ENCODE results near the gene VAT1.
"Not testable (repeated sequence)": the region's sequence is repeated elsewhere in the genome, so short reads cannot be mapped to it uniquely, and the experiment has no call there.

Gene VAT1

GRCh38 chr17:43010667-43011308 lies 11.4 kb downstream of the VAT1 start:
- Histone ChIP-seq H3K27me3 (ENCODE audit: low read depth) (no peaks in the 10 kb centered on the region), H3K9me3 (no peaks in the 10 kb centered on the region), H3K4me1 (peaks cover 6% of the 10 kb centered on the region; the same call in 1 of the 2 replicates), H3K4me3 (no peak overlapping the region), H3K36me3 (replicated peaks) (peaks cover 9% of the 10 kb centered on the region)
- in situ Hi-C loops (cut with MboI; ENCODE audit: low sequenced_read_pairs): no loop called here
- no peak for DNase-seq (ENCODE audit: low spot score in 2 of 2)

- in situ Hi-C loops (cut with MboI; ENCODE audit: low sequenced_read_pairs): no loop called here
- peak; percentile 59 to 84 for DNase-seq (ENCODE audit: low spot score in 2 of 2)
- H3K4me3 ChIP-seq: peak within 1 kb of the TSS; percentile 31
- H3K36me3 ChIP-seq (replicated peaks): peaks cover 34% of the 10 kb centered on the region
- H3K27me3 ChIP-seq (ENCODE audit: low read depth): no peaks in the 10 kb centered on the region
- no peaks in the 10 kb centered on the region for H3K9me3 ChIP-seq
- peaks cover 6% of the 10 kb centered on the region; the same call in 1 of the 2 replicates for H3K4me1 ChIP-seq
Observed at GRCh38 chr17:43006639-43007551, 15.3 kb downstream of the VAT1 start, which contains the start of gene IFI35. IFI35 (plus strand) TSS chr17:43006784; CDS start chr17:43006948, 164 bp downstream.

DNA sequence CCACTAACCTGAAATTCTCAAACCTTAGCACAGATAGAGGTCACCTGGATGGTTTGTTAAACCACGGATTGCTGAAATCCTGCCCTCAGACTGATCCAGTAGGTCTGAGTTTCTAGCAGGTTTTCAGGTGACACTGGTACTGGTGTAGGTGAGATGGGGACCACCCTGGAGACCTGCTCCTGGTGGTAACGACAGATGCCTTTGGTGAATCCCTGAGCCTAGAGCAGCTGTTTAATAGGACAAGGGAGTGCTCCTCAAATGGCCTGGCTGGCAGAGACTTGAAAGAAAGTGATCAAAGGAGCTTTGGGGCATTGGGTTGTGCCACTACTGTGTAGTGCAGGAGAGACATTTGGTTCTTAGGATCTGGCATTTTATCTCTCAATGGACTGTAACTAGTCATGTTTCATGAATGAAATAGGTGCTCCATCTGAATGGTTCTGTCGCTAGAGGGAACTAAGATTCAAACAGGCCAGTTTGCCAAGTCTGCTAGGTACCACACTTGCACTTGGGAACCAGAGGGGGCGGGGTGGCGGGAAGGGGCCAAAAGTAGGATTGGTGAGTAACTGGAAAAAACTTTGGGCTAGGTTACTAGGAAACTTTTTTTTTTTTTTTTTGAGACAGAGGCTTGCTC lies 18.5 kb downstream of the VAT1 start:
- DNase-seq (ENCODE audit: low spot score in 2 of 2): peak in 1 of 2 experiments; percentile 46
- H3K9me3 ChIP-seq: no peaks in the 10 kb centered on the region
- peaks cover 66% of the 10 kb centered on the region for H3K36me3 ChIP-seq (replicated peaks)
- no peak overlapping the region for H3K4me3 ChIP-seq
- in situ Hi-C loops (cut with MboI; ENCODE audit: low sequenced_read_pairs): no loop called here
- H3K4me1 ChIP-seq: peaks cover 12% of the 10 kb centered on the region; the same call in 1 of the 2 replicates
- no peaks in the 10 kb centered on the region for H3K27me3 ChIP-seq (ENCODE audit: low read depth)

DNA sequence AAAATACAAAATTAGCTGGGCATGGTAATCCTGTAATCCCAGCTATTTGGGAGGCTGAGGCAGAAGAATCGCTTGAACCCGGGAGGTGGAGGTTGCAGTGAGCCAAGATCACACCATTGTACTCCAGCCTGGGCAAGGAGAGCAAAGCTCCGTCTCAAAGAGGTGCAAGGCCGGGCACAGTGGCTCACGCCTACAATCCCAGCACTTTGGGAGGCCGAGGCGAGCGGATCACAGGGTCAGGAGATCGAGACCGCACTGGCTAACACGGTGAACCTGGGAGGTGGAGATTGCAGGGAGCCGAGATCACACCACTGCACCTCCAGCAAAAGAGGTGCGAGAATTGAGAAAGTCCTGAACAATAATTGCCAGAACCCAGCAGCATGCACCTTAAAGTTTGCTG lies 21.3 kb downstream of the VAT1 start:
- peaks cover 65% of the 10 kb centered on the region for H3K36me3 ChIP-seq (replicated peaks)
- in situ Hi-C loops (cut with MboI; ENCODE audit: low sequenced_read_pairs): not testable (repeated sequence)

DNA sequence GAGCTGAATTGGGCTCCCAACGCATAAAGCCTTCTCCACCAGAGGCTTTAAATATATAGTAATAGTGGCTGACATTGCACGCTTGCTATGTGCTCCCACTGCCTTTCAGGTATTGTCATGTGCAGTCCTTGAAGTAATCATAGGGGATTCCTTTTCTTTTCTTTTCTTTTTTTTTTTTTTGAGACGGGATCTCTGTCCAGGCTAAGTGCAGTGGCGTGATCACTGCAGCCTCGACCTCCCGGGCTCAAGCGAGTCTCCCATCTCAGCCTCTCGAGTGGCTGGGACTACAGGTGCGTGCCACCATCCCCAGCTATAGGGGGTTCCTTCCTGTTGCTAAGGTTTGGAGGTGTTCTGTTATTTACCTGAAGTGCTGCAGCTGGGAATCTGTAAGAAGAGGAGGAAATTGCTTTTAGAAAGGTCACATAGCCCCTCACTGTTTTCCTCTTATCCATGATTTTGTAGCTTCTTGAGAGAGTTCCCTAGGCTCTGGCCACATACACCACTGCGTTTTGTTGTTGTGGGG lies 23.1 kb downstream of the VAT1 start:
- Histone ChIP-seq H3K4me1 (peaks cover 13% of the 10 kb centered on the region), H3K9me3 (no peaks in the 10 kb centered on the region), H3K36me3 (replicated peaks) (peaks cover 55% of the 10 kb centered on the region), H3K27me3 (ENCODE audit: low read depth) (no peaks in the 10 kb centered on the region), H3K4me3 (peak overlapping the region; percentile 82)
- in situ Hi-C loops (cut with MboI; ENCODE audit: low sequenced_read_pairs): no loop called here
- DNase-seq (ENCODE audit: low spot score in 2 of 2): no peak

More for the DNA sequence above, 21.3 kb downstream of the VAT1 start:
- H3K4me3 ChIP-seq; H3K9me3 ChIP-seq; H3K27me3 ChIP-seq (ENCODE audit: low read depth); DNase-seq (ENCODE audit: low spot score in 2 of 2): not testable (repeated sequence)
- peaks cover 13% of the 10 kb centered on the region for H3K4me1 ChIP-seq

- Histone ChIP-seq H3K4me1 (peaks cover 13% of the 10 kb centered on the region), H3K27me3 (ENCODE audit: low read depth) (no peaks in the 10 kb centered on the region), H3K36me3 (replicated peaks) (peaks cover 48% of the 10 kb centered on the region), H3K9me3 (no peaks in the 10 kb centered on the region), H3K4me3 (peak within 1 kb of the TSS; percentile 82)
- peak; percentile 97 to 100 for DNase-seq (ENCODE audit: low spot score in 2 of 2)
- in situ Hi-C loops (cut with MboI; ENCODE audit: low sequenced_read_pairs): no loop called here
Observed at GRCh38 chr17:42997984-42998938, 23.9 kb downstream of the VAT1 start, which contains the start of gene RPL27. RPL27 (plus strand) TSS chr17:42998419; CDS start chr17:42998751, 332 bp downstream.

DNA sequence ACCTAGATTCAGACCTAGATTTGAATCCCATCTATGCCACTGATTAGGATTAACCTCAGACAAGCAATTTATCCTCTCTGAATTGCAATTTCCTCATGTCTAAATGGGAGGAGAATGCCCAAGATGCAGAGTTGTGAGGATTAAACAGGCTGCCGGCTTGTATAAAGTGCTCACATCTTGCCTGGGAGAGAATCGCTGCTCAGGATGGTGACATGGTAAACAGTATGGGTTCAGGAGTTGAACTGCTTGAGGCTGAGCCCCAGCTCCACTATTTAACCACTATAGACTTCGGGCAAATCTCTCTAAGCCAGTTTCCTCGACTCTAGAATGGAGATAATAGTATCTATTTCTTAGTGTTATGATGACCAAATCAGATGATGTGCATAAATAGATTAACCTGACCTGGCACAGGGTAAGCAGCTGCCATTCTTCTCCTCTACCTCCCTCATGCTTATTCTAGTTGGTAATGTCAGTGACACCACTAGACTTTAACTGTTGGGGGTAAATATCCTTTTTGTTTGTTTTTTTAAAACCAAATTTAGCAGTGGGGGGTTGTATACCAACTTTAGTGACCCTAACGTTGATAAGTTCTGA lies 24.7 kb downstream of the VAT1 start:
- Histone ChIP-seq H3K9me3 (no peaks in the 10 kb centered on the region), H3K36me3 (replicated peaks) (peaks cover 43% of the 10 kb centered on the region), H3K4me1 (peaks cover 13% of the 10 kb centered on the region), H3K4me3 (peak overlapping the region; percentile 14), H3K27me3 (ENCODE audit: low read depth) (no peaks in the 10 kb centered on the region)
- in situ Hi-C loops (cut with MboI; ENCODE audit: low sequenced_read_pairs): no loop called here
- DNase-seq (ENCODE audit: low spot score in 2 of 2): no peak

GRCh38 chr17:42993913-42994312 lies 28.3 kb downstream of the VAT1 start:
- in situ Hi-C loops (cut with MboI; ENCODE audit: low sequenced_read_pairs): not testable (repeated sequence)

GRCh38 chr17:42992872-42993271 lies 29.3 kb downstream of the VAT1 start:
- no peak for DNase-seq (ENCODE audit: low spot score in 2 of 2)
- Histone ChIP-seq H3K36me3 (replicated peaks) (peaks cover 34% of the 10 kb centered on the region), H3K4me1 (peaks cover 7% of the 10 kb centered on the region; the same call in 1 of the 2 replicates), H3K27me3 (ENCODE audit: low read depth) (no peaks in the 10 kb centered on the region), H3K9me3 (no peaks in the 10 kb centered on the region), H3K4me3 (no peak overlapping the region)
- in situ Hi-C loops (cut with MboI; ENCODE audit: low sequenced_read_pairs): no loop called here

More at GRCh38 chr17:42993913-42994312, 28.3 kb downstream of the VAT1 start:
- not testable (repeated sequence) for DNase-seq (ENCODE audit: low spot score in 2 of 2); H3K27me3 ChIP-seq (ENCODE audit: low read depth); H3K9me3 ChIP-seq; H3K4me1 ChIP-seq; H3K4me3 ChIP-seq
- peaks cover 32% of the 10 kb centered on the region for H3K36me3 ChIP-seq (replicated peaks)

DNA sequence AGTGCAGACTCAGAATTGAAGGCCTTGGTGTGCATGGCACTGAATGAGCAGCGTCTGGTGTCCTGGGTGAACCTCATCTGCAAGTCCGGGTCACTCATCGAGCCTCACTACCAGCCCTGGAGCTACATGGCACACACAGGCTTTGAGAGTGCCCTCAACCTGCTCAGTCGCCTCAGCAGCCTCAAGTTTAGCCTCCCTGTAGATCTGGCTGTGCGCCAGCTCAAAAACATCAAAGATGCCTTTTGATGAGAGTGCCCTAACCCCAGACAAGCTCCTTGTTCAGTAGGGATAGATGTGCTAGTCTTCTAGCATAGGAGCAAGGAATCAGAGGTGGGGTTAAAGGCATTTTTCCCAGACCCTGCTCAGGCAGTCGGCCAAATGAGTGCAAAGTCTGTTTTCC lies 30.7 kb downstream of the VAT1 start:
- in situ Hi-C loops (cut with MboI; ENCODE audit: low sequenced_read_pairs): no loop called here
- no peaks in the 10 kb centered on the region for H3K4me1 ChIP-seq
- no peak overlapping the region for H3K4me3 ChIP-seq
- H3K27me3 ChIP-seq (ENCODE audit: low read depth): no peaks in the 10 kb centered on the region
- DNase-seq (ENCODE audit: low spot score in 2 of 2): no peak
- H3K36me3 ChIP-seq (replicated peaks): peaks cover 42% of the 10 kb centered on the region
- no peaks in the 10 kb centered on the region for H3K9me3 ChIP-seq

DNA sequence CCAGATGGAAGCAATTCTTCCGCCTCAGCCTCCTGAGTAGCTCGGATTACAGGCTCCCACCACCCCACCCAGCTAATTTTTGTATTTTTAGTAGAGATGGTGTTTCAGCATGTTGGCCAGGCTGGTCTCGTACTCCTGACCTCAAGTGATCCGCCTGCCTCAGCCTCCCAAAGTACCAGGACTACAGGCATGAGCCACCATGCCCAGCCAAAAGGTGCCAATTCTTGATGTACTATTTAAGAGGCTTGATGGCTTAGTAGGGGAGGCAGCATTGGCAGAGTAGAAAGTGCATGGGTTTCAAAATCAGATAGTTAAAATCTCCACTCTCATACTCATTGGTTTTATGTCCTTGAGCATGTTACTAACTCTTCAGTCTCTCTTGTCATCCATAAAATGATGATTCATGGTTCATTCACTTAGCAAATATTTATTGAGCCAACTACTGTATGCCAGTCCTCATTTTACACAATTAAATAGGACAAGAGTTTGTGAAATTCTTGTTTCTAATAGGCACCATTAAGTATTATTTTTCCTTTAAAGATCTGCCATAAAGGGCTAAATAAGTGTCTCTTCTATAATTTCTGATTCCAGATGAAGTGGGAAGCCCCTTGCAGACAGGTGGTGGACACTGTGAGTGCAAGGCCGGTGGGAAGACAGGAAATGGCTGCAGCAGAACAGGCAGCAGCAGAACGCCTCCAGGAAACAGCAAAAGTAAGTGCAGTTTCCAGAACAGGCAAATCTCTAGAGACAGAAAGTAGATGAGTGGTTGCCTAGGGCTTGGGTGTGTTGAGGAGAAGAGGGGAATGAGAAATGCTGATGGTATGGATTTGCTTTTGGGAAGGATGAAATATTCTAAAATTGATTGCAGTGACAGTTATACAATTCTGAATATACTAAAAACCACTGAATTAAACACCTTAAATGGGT lies 32.2 kb downstream of the VAT1 start:
- H3K9me3 ChIP-seq: no peaks in the 10 kb centered on the region
- H3K27me3 ChIP-seq (ENCODE audit: low read depth): no peaks in the 10 kb centered on the region
- H3K4me1 ChIP-seq: no peaks in the 10 kb centered on the region
- in situ Hi-C loops (cut with MboI; ENCODE audit: low sequenced_read_pairs): no loop called here
- no peak for DNase-seq (ENCODE audit: low spot score in 2 of 2)
- no peak overlapping the region for H3K4me3 ChIP-seq
- H3K36me3 ChIP-seq (replicated peaks): peaks cover 42% of the 10 kb centered on the region
